ENCODE data around the gene INAVA. TPM values are rescaled to one million over a fixed set of nuclear protein-coding genes. Genes with fewer than 3 reads are reported as not detected.

INAVA gene
- total and polyA plus RNA-seq, 2 of the 13 experiments (the other 11 are each of a cell fraction or from before 2014, with no cell fraction given) = 6.0 to 13.5 TPM

- TF ChIP-seq SP1 (IDR thresholded peaks at IDR 0.05) (no peak), SP1 (CRISPR knock-in tag; IDR thresholded peaks at IDR 0.05) (peak; percentile 46), ZNF672 (CRISPR knock-in tag; IDR thresholded peaks at IDR 0.05) (no peak), ZNF138 (CRISPR knock-in tag; IDR thresholded peaks at IDR 0.05; ENCODE audit: low read depth) (no peak), TFAP4 (IDR thresholded peaks at IDR 0.05; ENCODE audit: borderline replicate concordance, low read depth) (peak; percentile 84; the same call in 1 of the 2 replicates), MTF2 (CRISPR knock-in tag; IDR thresholded peaks at IDR 0.05; ENCODE audit: borderline replicate concordance) (no peak), FOXO1 (CRISPR knock-in tag; IDR thresholded peaks at IDR 0.05) (peak; percentile 77), ZBTB3 (CRISPR knock-in tag; IDR thresholded peaks at IDR 0.05; ENCODE audit: borderline replicate concordance, low read depth) (no peak), MEIS2 (CRISPR knock-in tag; IDR thresholded peaks at IDR 0.05) (no peak), SUZ12 (IDR thresholded peaks at IDR 0.05; ENCODE audit: low read depth, low read length) (no peak), ZNF557 (CRISPR knock-in tag; IDR thresholded peaks at IDR 0.05) (no peak), TFDP2 (CRISPR knock-in tag; IDR thresholded peaks at IDR 0.05) (peak; percentile 49; the same call in 1 of the 2 replicates), FOSL2 (CRISPR knock-in tag; IDR thresholded peaks at IDR 0.05) (peak; percentile 98)
- TF ChIP-seq, protein P1, sequence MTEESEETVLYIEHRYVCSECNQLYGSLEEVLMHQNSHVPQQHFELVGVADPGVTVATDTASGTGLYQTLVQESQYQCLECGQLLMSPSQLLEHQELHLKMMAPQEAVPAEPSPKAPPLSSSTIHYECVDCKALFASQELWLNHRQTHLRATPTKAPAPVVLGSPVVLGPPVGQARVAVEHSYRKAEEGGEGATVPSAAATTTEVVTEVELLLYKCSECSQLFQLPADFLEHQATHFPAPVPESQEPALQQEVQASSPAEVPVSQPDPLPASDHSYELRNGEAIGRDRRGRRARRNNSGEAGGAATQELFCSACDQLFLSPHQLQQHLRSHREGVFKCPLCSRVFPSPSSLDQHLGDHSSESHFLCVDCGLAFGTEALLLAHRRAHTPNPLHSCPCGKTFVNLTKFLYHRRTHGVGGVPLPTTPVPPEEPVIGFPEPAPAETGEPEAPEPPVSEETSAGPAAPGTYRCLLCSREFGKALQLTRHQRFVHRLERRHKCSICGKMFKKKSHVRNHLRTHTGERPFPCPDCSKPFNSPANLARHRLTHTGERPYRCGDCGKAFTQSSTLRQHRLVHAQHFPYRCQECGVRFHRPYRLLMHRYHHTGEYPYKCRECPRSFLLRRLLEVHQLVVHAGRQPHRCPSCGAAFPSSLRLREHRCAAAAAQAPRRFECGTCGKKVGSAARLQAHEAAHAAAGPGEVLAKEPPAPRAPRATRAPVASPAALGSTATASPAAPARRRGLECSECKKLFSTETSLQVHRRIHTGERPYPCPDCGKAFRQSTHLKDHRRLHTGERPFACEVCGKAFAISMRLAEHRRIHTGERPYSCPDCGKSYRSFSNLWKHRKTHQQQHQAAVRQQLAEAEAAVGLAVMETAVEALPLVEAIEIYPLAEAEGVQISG (CRISPR knock-in tag; IDR thresholded peaks at IDR 0.05) = peak; percentile 77
- TF ChIP-seq, protein P2, sequence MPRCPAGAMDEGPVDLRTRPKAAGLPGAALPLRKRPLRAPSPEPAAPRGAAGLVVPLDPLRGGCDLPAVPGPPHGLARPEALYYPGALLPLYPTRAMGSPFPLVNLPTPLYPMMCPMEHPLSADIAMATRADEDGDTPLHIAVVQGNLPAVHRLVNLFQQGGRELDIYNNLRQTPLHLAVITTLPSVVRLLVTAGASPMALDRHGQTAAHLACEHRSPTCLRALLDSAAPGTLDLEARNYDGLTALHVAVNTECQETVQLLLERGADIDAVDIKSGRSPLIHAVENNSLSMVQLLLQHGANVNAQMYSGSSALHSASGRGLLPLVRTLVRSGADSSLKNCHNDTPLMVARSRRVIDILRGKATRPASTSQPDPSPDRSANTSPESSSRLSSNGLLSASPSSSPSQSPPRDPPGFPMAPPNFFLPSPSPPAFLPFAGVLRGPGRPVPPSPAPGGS (CRISPR knock-in tag; IDR thresholded peaks at IDR 0.05) = no peak
Observed at GRCh38 chr1:200896531-200897196, 2.0 kb downstream of the INAVA start (continued).
